ENCODE data around the gene IP6K1.
A peak's percentile ranks its signal among the peaks of the same experiment; 100 is the strongest.
"Not testable (repeated sequence)": the region's sequence is repeated elsewhere in the genome, so short reads cannot be mapped to it uniquely, and the experiment has no call there.

The IP6K1 gene

GRCh38 chr3:49781415-49782199 is 4.7 kb downstream of the IP6K1 start:
- Histone ChIP-seq H3K27me3 (no peaks in the 10 kb centered on the region), H3K4me1 (no peaks in the 10 kb centered on the region), H3K9me3 (no peaks in the 10 kb centered on the region), H3K36me3 (0 out of 2 replicates have a peak, but pooled peaks cover 5% of the 10 kb centered on the region), H3K4me3 (ENCODE audit: low read depth, low read length) (no peak overlapping the region)
- DNase-seq = no peak
- TF ChIP-seq CTCF (IDR thresholded peaks at IDR 0.05; ENCODE audit: low read depth, low read length) = no peak

GRCh38 chr3:49780975-49781365 is 5.4 kb downstream of the IP6K1 start:
- not testable (repeated sequence) for H3K4me1 ChIP-seq; DNase-seq; H3K27me3 ChIP-seq; H3K9me3 ChIP-seq; H3K4me3 ChIP-seq (ENCODE audit: low read depth, low read length); H3K36me3 ChIP-seq

GRCh38 chr3:49780080-49780974 is 6.0 kb downstream of the IP6K1 start:
- Histone ChIP-seq H3K9me3 (no peaks in the 10 kb centered on the region), H3K4me3 (ENCODE audit: low read depth, low read length) (no peak overlapping the region), H3K4me1 (no peaks in the 10 kb centered on the region), H3K36me3 (0 out of 2 replicates have a peak, but pooled peaks cover 5% of the 10 kb centered on the region), H3K27me3 (no peaks in the 10 kb centered on the region)
- no peak for DNase-seq
- TF ChIP-seq CTCF (IDR thresholded peaks at IDR 0.05; ENCODE audit: low read depth, low read length) = no peak

GRCh38 chr3:49779358-49780079 is 6.8 kb downstream of the IP6K1 start:
- no peak overlapping the region for H3K4me3 ChIP-seq (ENCODE audit: low read depth, low read length)
- no peaks in the 10 kb centered on the region for H3K27me3 ChIP-seq
- H3K9me3 ChIP-seq = no peaks in the 10 kb centered on the region
- TF ChIP-seq CTCF (IDR thresholded peaks at IDR 0.05; ENCODE audit: low read depth, low read length) = no peak
- no peak for DNase-seq
- H3K36me3 ChIP-seq = 0 out of 2 replicates have a peak, but pooled peaks cover 5% of the 10 kb centered on the region
- no peaks in the 10 kb centered on the region for H3K4me1 ChIP-seq

- not testable (repeated sequence) for H3K36me3 ChIP-seq; H3K9me3 ChIP-seq; H3K4me3 ChIP-seq (ENCODE audit: low read depth, low read length); H3K4me1 ChIP-seq; DNase-seq; H3K27me3 ChIP-seq
These were observed 10.2 kb downstream of the IP6K1 start for GRCh38 chr3:49776101-49776500.

GRCh38 chr3:49775538-49775937 is 10.8 kb downstream of the IP6K1 start:
- Histone ChIP-seq H3K27me3 (no peaks in the 10 kb centered on the region), H3K9me3 (no peaks in the 10 kb centered on the region), H3K4me3 (ENCODE audit: low read depth, low read length) (no peak overlapping the region), H3K4me1 (no peaks in the 10 kb centered on the region), H3K36me3 (no peaks in the 10 kb centered on the region)
- TF ChIP-seq CTCF (IDR thresholded peaks at IDR 0.05; ENCODE audit: low read depth, low read length) = no peak
- DNase-seq = peak; percentile 71

Measured in BE2C (cell line).